ENCODE measurements around the gene ABCA10. TPM values are rescaled to one million over a fixed set of nuclear protein-coding genes. Genes with fewer than 3 reads are reported as not detected.

The ABCA10 gene
- total RNA-seq, 1 donor from 2014 or later = 0.82 TPM

GRCh38 chr17:69164206-69164605, 64.4 kb downstream of the ABCA10 start:
- Mint-ChIP-seq H3K27ac (ENCODE audit: unreplicated experiment) (no peak overlapping the region), H3K9me3 (peaks cover 7% of the 10 kb centered on the region), H3K27me3 (ENCODE audit: low read depth) (no peaks in the 10 kb centered on the region), H3K36me3 (ENCODE audit: low read depth) (peaks cover 2% of the 10 kb centered on the region), H3K4me3 (no peak overlapping the region), H3K4me1 (peaks cover 5% of the 10 kb centered on the region)
- DNase-seq (ENCODE audit: low read depth, low spot score) = no peak
- TF ChIP-seq CTCF (conservative IDR thresholded peaks at IDR 0.05) = no peak

GRCh38 chr17:69159418-69159817, 69.2 kb downstream of the ABCA10 start:
- H3K27me3 Mint-ChIP-seq (ENCODE audit: low read depth) = no peaks in the 10 kb centered on the region
- no peak overlapping the region for H3K4me3 Mint-ChIP-seq
- H3K36me3 Mint-ChIP-seq (ENCODE audit: low read depth) = no peaks in the 10 kb centered on the region
- H3K9me3 Mint-ChIP-seq = no peaks in the 10 kb centered on the region
- no peak for TF ChIP-seq CTCF (conservative IDR thresholded peaks at IDR 0.05)
- H3K4me1 Mint-ChIP-seq = no peaks in the 10 kb centered on the region
- DNase-seq (ENCODE audit: low read depth, low spot score) = no peak
- H3K27ac Mint-ChIP-seq (ENCODE audit: unreplicated experiment) = no peak overlapping the region

- H3K27me3 Mint-ChIP-seq (ENCODE audit: low read depth) = no peaks in the 10 kb centered on the region
- no peak overlapping the region for H3K4me3 Mint-ChIP-seq
- H3K27ac Mint-ChIP-seq (ENCODE audit: unreplicated experiment) = no peak overlapping the region
- peaks cover 3% of the 10 kb centered on the region for H3K9me3 Mint-ChIP-seq
- H3K4me1 Mint-ChIP-seq = no peaks in the 10 kb centered on the region
- TF ChIP-seq CTCF (conservative IDR thresholded peaks at IDR 0.05) = no peak
- DNase-seq (ENCODE audit: low read depth, low spot score) = no peak
- peaks cover 2% of the 10 kb centered on the region for H3K36me3 Mint-ChIP-seq (ENCODE audit: low read depth)
Observed at GRCh38 chr17:69154267-69154666, 74.4 kb downstream of the ABCA10 start.

- no peak overlapping the region for H3K4me3 Mint-ChIP-seq
- no peak for DNase-seq (ENCODE audit: low read depth, low spot score)
- H3K36me3 Mint-ChIP-seq (ENCODE audit: low read depth) = peaks cover 2% of the 10 kb centered on the region
- no peaks in the 10 kb centered on the region for H3K4me1 Mint-ChIP-seq
- H3K27me3 Mint-ChIP-seq (ENCODE audit: low read depth) = no peaks in the 10 kb centered on the region
- no peak overlapping the region for H3K27ac Mint-ChIP-seq (ENCODE audit: unreplicated experiment)
- peaks cover 3% of the 10 kb centered on the region for H3K9me3 Mint-ChIP-seq
- TF ChIP-seq CTCF (conservative IDR thresholded peaks at IDR 0.05) = no peak
Observed at GRCh38 chr17:69150333-69150732, 78.3 kb downstream of the ABCA10 start.

- DNase-seq (ENCODE audit: low read depth, low spot score) = no peak
- no peak overlapping the region for H3K4me3 Mint-ChIP-seq
- no peak overlapping the region for H3K27ac Mint-ChIP-seq (ENCODE audit: unreplicated experiment)
- H3K9me3 Mint-ChIP-seq = peaks cover 3% of the 10 kb centered on the region
- peaks cover 1% of the 10 kb centered on the region for H3K4me1 Mint-ChIP-seq
- TF ChIP-seq CTCF (conservative IDR thresholded peaks at IDR 0.05) = no peak
- H3K27me3 Mint-ChIP-seq (ENCODE audit: low read depth) = no peaks in the 10 kb centered on the region
- peaks cover 2% of the 10 kb centered on the region for H3K36me3 Mint-ChIP-seq (ENCODE audit: low read depth)
Observed at GRCh38 chr17:69147460-69147859, 81.2 kb downstream of the ABCA10 start.
